Osteocyte (in vitro differentiated cells): ENCODE measurements around the gene SERPINA6. TPM values are rescaled to one million over a fixed set of nuclear protein-coding genes. Genes with fewer than 3 reads are reported as not detected.
"Not testable (repeated sequence)": the region's sequence is repeated elsewhere in the genome, so short reads cannot be mapped to it uniquely, and the experiment has no call there.

Experiments
- DNase-seq: peaks from one replicate; pipeline ENCODE4 v3.0.0; 2021; ENCODE audit warnings: mixed read lengths; ENCODE audit not compliant: unreplicated experiment; ENCODE audit errors: extremely low spot score
- H3K27ac Mint-ChIP-seq: one replicate; pipeline ENCODE4 v1.8.0; 2021; ENCODE audit warnings: mild to moderate bottlenecking, mixed read lengths; ENCODE audit not compliant: unreplicated experiment
- H3K27me3 Mint-ChIP-seq: one replicate; pipeline ENCODE4 v1.8.0; 2021; ENCODE audit warnings: mixed read lengths; ENCODE audit not compliant: unreplicated experiment
- H3K36me3 Mint-ChIP-seq: one replicate; pipeline ENCODE4 v1.8.0; 2021; ENCODE audit warnings: mixed read lengths; ENCODE audit not compliant: unreplicated experiment
- H3K4me1 Mint-ChIP-seq: one replicate; pipeline ENCODE4 v1.8.0; 2021; ENCODE audit warnings: mixed read lengths; ENCODE audit not compliant: unreplicated experiment
- H3K4me3 Mint-ChIP-seq: one replicate; pipeline ENCODE4 v1.8.0; 2021; ENCODE audit warnings: mild to moderate bottlenecking, moderate library complexity, mixed read lengths; ENCODE audit not compliant: unreplicated experiment
- H3K9me3 Mint-ChIP-seq: one replicate; pipeline ENCODE4 v1.8.0; 2021; ENCODE audit warnings: mixed read lengths; ENCODE audit not compliant: unreplicated experiment
- CTCF ChIP-seq: fragments of 200-600 bp; sonication (generic); IDR thresholded peaks from 2 replicates; pipeline ENCODE4 v1.5.0; 2021; ENCODE audit warnings: antibody characterized with exemption, mild to moderate bottlenecking, moderate library complexity
- total RNA-seq: library from RNA; stranded (reverse); gene quantifications from 2 replicates; pipeline ENCODE4 v1.2.1, GENCODE V29; 2021

SERPINA6 gene
- total RNA-seq, 1 donor from 2014 or later: not detected

GRCh38 chr14:94357166-94357565 lies 34.0 kb upstream of the SERPINA6 start:
- no peaks in the 10 kb centered on the region for H3K9me3 Mint-ChIP-seq
- H3K36me3 Mint-ChIP-seq: no peaks in the 10 kb centered on the region
- peaks cover 12% of the 10 kb centered on the region for H3K27me3 Mint-ChIP-seq
- H3K4me3 Mint-ChIP-seq: no peak overlapping the region
- no peak for TF ChIP-seq CTCF
- DNase-seq: no peak
- no peaks in the 10 kb centered on the region for H3K4me1 Mint-ChIP-seq
- H3K27ac Mint-ChIP-seq: no peak overlapping the region

- no peak overlapping the region for H3K27ac Mint-ChIP-seq
These were observed 33.4 kb upstream of the SERPINA6 start for GRCh38 chr14:94356379-94357056.

GRCh38 chr14:94355191-94355794 lies 32.2 kb upstream of the SERPINA6 start:
- Mint-ChIP-seq H3K4me3 (no peak overlapping the region), H3K4me1 (no peaks in the 10 kb centered on the region), H3K36me3 (no peaks in the 10 kb centered on the region), H3K27me3 (peaks cover 10% of the 10 kb centered on the region), H3K9me3 (no peaks in the 10 kb centered on the region), H3K27ac (no peak overlapping the region)
- peak; percentile 29 for TF ChIP-seq CTCF
- DNase-seq: peak; percentile 75

More at GRCh38 chr14:94356379-94357056, 33.4 kb upstream of the SERPINA6 start:
- H3K4me1 Mint-ChIP-seq: no peaks in the 10 kb centered on the region
- DNase-seq: no peak
- H3K36me3 Mint-ChIP-seq: no peaks in the 10 kb centered on the region
- no peak overlapping the region for H3K4me3 Mint-ChIP-seq
- H3K9me3 Mint-ChIP-seq: no peaks in the 10 kb centered on the region
- peaks cover 12% of the 10 kb centered on the region for H3K27me3 Mint-ChIP-seq
- TF ChIP-seq CTCF: no peak

GRCh38 chr14:94354638-94355185 lies 31.6 kb upstream of the SERPINA6 start:
- no peak overlapping the region for H3K27ac Mint-ChIP-seq
- H3K36me3 Mint-ChIP-seq: no peaks in the 10 kb centered on the region
- H3K27me3 Mint-ChIP-seq: peaks cover 7% of the 10 kb centered on the region
- no peak for TF ChIP-seq CTCF
- no peaks in the 10 kb centered on the region for H3K4me1 Mint-ChIP-seq
- H3K4me3 Mint-ChIP-seq: no peak overlapping the region
- H3K9me3 Mint-ChIP-seq: no peaks in the 10 kb centered on the region
- DNase-seq: peak; percentile 38

GRCh38 chr14:94354190-94354589 lies 31.1 kb upstream of the SERPINA6 start:
- DNase-seq: peak; percentile 40
- not testable (repeated sequence) for H3K4me3 Mint-ChIP-seq, H3K27ac Mint-ChIP-seq, H3K9me3 Mint-ChIP-seq, H3K36me3 Mint-ChIP-seq, H3K27me3 Mint-ChIP-seq, H3K4me1 Mint-ChIP-seq
